Measurements from ENCODE around the gene ALPI.

GRCh38 chr2:232457121-232458011 lies 1.4 kb downstream of the ALPI start:
- TF ChIP-seq POLR2A (IDR thresholded peaks at IDR 0.05; ENCODE audit: extremely low read depth, insufficient read length) (no peak), CTCF (IDR thresholded peaks at IDR 0.05; ENCODE audit: low read depth, low read length) (no peak), MAX (IDR thresholded peaks at IDR 0.05; ENCODE audit: low read depth, low read length) (no peak), MYC (IDR thresholded peaks at IDR 0.05; ENCODE audit: low read depth, low read length) (no peak)

Data from NB4 (cell line).